HG02870 (cell line): ENCODE results near the gene MRPL21.

Source experiments
- ATAC-seq: cut with Tn5 transposase; IDR thresholded peaks from one replicate; pipeline ENCODE4 v1.9.1; 2021; ENCODE audit warnings: mild to moderate bottlenecking, moderate library complexity; ENCODE audit not compliant: unreplicated experiment

MRPL21 gene

GRCh38 chr11:68935516-68936357 is 32.1 kb upstream of the MRPL21 start:
- no peak for ATAC-seq

- no peak for ATAC-seq
These were observed 31.4 kb upstream of the MRPL21 start for GRCh38 chr11:68935066-68935465.

- ATAC-seq, result no peak
These were observed 31.0 kb upstream of the MRPL21 start for GRCh38 chr11:68934666-68935065.

- ATAC-seq, result no peak
These were observed 30.7 kb upstream of the MRPL21 start for GRCh38 chr11:68934321-68934645.

DNA sequence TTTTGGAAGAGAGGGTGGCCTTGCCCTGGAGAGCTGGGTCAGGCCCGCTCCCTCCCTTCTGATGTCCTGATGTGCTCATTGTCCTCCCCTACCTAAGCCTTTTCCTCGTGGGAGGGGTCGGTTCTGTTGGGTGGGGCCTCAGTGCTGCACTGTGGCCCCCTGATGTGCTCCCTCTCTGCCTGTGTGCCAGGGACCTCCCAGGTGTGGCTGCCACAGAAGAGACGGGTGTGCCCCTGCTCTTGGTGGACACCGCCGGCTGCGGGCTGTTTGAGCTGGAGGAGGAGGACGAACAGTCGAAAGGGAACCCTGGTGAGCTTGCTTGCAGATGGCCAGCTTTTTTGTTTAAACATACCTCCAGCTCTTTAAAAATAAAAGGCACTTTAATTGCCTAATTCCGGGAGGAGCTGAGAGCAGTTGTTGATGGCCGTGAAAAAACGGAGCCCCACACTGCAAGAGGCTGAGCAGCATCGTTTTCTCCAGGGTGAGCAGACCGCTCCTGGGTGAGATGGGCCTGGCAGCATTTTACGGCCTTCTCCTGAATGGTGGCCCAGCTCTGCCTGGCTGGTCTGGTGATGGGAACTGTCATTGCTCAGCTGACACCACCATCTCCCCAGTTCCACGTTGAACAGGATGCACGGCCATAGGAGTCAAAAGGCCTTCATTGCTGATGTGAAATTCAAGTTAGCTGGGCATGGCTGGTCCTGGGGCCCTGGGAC is 30.1 kb upstream of the MRPL21 start:
- no peak for ATAC-seq

GRCh38 chr11:68932933-68933577 is 29.4 kb upstream of the MRPL21 start:
- ATAC-seq, result no peak

DNA sequence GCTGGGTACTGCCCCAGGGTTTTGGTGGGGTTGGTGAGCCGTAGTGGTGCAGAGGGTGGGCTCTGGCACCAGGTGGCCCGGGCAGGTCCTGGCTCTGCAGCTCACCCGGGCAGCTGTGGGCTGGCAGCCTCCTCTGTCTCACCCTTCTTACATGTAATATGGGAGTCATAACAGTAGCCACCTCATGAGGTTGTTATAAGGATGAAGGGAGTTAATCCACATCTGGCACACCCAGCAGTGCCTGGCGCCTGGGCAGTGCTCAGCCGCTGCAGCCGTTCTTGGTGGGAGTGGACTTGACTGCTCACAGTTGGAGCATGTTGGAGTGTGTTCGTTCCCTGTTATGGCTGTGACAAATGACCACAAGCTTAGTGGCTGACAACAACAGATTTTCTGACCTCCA is 28.7 kb upstream of the MRPL21 start:
- no peak for ATAC-seq

DNA sequence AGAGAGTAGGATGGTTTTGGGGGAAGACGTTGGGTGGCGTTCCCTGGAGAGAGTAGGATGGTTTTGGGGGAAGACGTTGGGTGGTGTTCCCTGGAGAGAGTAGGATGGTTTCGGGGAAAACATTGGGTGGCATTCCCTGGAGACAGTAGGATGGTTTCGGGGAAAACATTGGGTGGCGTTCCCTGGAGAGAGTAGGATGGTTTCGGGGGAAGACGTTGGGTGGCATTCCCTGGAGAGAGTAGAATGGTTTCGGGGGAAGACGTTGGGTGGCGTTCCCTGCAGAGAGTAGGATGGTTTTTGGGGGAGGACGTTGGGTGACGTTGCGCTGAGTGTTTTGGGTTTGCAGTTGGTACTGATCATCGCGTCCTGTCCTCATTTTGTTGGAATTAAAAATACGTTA is 28.3 kb upstream of the MRPL21 start:
- no peak for ATAC-seq

DNA sequence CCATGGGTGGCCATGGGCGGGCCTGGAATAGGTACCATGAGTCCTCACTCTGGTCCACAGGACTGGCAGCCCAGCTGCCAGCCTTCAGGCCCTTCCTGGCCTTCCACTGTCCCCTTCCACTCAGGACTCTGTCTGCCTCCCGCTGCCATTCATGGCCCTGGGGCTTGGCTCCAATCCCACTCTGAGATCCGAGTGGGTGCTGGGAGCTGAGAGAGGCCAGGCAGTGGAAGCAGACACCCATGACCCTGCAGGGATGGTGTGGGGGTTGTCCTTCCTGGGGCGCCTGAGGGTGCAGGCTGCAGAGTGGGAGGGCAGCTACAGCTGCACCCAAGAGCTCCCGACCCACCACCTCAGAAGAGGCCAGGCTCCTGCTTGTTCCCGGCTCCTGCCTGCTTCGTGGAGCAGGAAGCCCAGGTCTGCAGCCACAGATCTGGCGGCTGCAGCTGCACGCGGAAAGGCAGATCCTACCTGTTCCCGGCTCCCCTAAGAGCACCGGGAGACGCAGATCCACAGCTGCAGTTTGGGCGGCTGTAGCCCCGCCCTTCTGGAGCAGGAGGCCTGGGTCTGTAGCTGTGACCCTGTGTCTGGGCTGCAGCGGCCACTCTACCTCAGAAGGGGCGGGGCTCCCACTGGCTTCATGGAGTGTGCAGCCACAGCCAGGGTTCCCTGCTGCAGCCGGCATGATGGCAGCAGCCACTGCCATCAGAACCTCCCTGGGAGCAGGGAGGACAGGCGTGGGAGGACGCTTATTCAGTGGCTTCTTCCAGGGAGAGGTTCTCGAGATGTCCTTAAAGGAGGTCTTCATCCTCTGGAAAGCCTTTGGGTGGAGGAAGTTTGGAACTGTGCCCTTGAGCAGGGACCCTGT is 27.6 kb upstream of the MRPL21 start:
- no peak for ATAC-seq

DNA sequence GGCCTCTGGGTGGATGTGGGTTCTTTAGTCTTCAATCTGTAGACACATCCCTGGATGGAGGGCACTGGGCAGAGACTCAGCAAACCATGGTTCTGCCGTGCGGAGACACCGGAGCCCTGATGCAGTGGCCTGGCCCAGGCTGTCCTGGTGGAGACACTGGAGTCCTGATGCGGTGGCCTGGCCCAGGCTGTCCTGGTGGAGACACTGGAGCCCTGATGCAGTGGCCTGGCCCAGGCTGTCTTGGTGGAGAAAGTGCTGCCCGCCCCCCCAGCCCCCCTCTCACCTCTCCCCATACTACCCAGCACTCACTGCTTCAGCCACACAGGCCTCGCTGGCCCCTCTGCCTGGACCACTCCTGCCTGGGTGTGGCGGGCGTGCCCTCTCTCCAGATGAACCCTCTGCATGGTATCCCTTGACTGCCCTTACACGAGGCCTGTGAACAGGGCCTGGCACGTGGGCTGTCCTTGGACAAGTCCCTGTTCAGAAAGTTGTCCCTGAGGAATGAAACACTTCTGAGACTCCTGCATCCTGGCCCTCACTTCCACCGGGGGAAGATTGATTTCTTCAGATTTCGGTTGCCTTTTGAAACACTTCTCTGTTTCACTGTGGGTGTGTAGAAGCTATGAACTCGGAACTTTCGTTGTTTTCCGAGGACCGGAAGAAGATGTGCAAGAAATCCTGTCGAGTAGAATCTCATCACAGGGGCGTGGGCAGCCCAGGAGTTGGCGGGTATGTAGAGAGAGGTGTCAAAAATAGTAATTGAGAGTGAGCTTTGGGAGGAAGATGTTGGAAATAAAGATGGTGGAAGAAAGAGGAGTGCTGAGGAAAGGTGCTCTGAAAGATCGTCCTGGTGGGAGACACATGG is 26.3 kb upstream of the MRPL21 start:
- no peak for ATAC-seq

GRCh38 chr11:68929135-68929534 is 25.5 kb upstream of the MRPL21 start:
- no peak for ATAC-seq

DNA sequence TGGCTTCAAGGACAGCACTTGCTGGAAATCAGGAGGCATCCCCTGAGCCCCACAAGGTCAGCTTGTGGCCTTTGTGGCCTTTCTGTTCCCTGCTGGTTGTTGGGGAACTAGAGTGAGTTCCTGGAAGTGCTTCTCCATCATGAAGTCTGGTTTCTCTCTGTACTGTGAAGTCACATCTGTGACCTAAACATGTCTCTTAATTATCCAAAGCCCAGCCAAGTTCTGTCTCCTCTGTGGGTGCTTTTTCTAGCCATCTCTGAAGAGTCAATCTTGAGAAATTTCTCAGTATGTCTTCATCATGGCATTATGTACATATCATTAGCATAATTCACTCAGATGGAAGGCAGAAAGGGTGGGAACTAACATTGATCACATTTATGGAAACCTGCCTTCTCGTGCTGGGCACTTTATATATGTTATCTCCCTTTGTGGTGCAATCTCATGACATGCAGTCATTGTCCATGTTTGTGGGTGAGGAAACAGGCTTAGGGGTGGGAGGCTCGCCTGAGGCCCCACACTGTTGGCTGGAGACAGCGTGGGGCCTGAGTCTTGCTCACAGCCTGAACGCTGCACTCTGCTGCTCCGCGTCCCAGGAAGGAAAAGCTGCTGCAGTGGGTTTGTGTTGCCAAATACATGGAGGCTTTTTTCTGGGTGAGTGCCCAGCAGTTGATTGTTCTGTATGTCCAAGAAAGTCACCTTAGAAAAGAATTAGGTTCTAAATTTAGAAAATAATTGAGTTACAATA is 24.7 kb upstream of the MRPL21 start:
- no peak for ATAC-seq

GRCh38 chr11:68927280-68928135 is 23.9 kb upstream of the MRPL21 start:
- ATAC-seq, result no peak

DNA sequence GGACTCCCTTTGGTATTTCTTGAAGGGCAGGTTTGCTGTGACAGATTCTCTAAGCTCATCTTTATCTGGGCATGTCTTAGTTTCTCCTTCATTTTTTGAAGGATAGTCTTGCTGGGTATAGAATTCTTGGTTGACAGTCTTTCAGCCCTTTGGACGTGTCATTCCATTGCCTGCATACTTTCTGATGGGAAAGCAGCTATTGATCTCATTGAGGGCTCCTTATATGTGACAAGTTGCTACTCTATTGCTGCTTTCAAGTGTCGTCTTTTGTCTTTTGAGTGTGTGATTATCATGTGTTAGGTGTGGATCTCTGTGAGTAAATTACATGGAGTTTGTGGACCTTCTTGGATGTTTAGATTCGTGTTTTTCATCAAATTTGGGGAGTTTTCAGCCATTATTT is 22.0 kb upstream of the MRPL21 start:
- ATAC-seq, result no peak

DNA sequence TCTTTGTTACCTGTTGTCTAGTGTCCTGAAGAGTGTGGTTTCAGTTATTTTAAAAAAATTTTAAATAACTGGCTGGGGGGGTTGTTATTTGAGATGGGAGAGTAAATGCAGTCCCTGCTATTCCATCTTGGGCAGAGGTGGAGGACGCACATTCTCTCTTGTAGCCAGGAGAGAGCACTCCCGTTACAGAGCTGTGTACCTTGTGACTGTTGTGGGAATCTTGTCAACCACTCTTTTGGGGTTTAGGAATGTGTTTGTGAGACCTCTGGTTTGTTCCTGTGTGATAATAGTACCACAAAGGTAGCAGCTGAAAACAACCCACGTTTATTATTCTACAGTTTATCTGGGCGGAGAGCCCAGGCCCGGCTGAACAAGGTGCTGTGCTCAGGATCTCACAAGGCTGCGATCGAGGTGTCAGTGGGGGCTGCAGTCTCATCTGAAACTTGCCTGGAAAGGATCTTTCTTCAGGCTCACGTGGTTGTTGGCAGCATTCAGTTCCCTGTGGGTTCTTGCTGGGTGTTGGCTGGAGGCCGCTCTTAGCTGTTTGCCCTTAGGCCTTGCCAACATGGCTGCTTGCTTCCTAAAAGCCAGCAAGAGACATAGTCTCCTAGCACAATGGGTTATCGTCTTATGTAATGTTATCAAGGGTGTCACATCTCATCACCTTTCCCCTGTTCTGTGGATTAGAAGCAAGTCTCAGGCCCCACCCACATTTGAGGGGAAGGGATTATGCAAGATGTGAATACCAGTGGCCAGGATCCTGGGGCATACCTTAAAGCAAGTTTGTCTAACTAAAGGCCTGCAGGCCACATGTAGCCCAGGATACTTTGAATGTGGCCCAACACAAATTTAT is 20.7 kb upstream of the MRPL21 start:
- no peak for ATAC-seq

DNA sequence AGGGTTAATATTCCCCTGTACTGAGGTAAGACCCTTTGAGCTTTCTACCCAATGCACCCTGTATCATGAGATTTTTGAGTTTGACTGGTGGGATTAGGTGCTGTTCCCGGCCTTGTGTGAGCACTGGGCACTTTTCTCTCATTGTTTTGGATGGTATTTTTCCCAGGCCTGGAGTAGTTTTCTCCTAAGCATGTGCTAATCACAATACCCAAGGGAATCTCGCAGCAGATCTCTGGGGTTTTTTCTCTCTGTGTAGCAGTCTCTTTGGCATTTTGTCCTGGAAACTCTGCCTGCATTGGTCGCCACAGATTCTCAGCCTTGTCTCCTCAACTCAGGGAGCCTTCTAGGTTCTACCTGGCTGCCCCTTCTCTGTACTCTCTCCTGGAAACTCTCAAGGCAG is 20.0 kb upstream of the MRPL21 start:
- no peak for ATAC-seq

- no peak for ATAC-seq
These were observed 12.8 kb upstream of the MRPL21 start for GRCh38 chr11:68916439-68916838.

- ATAC-seq, result no peak
These were observed 11.1 kb upstream of the MRPL21 start for GRCh38 chr11:68914761-68915160.
